Activated CD4-positive, alpha-beta T cell treated with anti-CD3 and anti-CD28 coated beads, Interleukin-2, Interleukin-4, amounts not matched to agents 100 ng/mL and 50 ng/mL, durations not matched to agents 16 hours and 8 hours (primary cell): ENCODE data around the gene DMXL1.
A peak's percentile ranks its signal among the peaks of the same experiment; 100 is the strongest.

Source experiments
- DNase-seq: peaks from one replicate; pipeline ENCODE4 v3.0.0-alpha.2; 2020; ENCODE audit warnings: low spot score

Gene DMXL1

GRCh38 chr5:119269061-119269944 lies 198.4 kb downstream of the DMXL1 start:
- peak; percentile 59 for DNase-seq

- no peak for DNase-seq
These were observed 199.3 kb downstream of the DMXL1 start for GRCh38 chr5:119270121-119270565.

- no peak for DNase-seq
These were observed 200.3 kb downstream of the DMXL1 start for GRCh38 chr5:119270960-119271757.

GRCh38 chr5:119271758-119272730 lies 201.2 kb downstream of the DMXL1 start:
- DNase-seq: no peak

- DNase-seq: no peak
These were observed 202.5 kb downstream of the DMXL1 start for GRCh38 chr5:119273391-119273839.

GRCh38 chr5:119274030-119274766 lies 203.3 kb downstream of the DMXL1 start:
- peak; percentile 53 for DNase-seq

GRCh38 chr5:119274767-119275130 lies 203.9 kb downstream of the DMXL1 start:
- peak; percentile 86 for DNase-seq

- DNase-seq: no peak
These were observed 204.3 kb downstream of the DMXL1 start for GRCh38 chr5:119275146-119275545.

GRCh38 chr5:119275601-119276173 lies 204.8 kb downstream of the DMXL1 start:
- peak; percentile 63 for DNase-seq

- no peak for DNase-seq
These were observed 206.1 kb downstream of the DMXL1 start for GRCh38 chr5:119276978-119277377.

- DNase-seq: no peak
These were observed 208.2 kb downstream of the DMXL1 start for GRCh38 chr5:119279093-119279492.

GRCh38 chr5:119280380-119280779 lies 209.5 kb downstream of the DMXL1 start:
- DNase-seq: no peak

- no peak for DNase-seq
These were observed 211.7 kb downstream of the DMXL1 start for GRCh38 chr5:119282628-119283027.

- no peak for DNase-seq
These were observed 213.1 kb downstream of the DMXL1 start for GRCh38 chr5:119284031-119284430.

- DNase-seq: no peak
These were observed 214.4 kb downstream of the DMXL1 start for GRCh38 chr5:119285070-119285916.

GRCh38 chr5:119286511-119287488 lies 215.9 kb downstream of the DMXL1 start:
- DNase-seq: no peak

GRCh38 chr5:119287547-119288111 lies 216.7 kb downstream of the DMXL1 start:
- DNase-seq: peak; percentile 71

GRCh38 chr5:119288379-119289033 lies 217.6 kb downstream of the DMXL1 start:
- DNase-seq: no peak
